Renal cortex interstitium (tissue), 11 donors: ENCODE results near the gene FIZ1. TPM values are rescaled to one million over a fixed set of nuclear protein-coding genes. Genes with fewer than 3 reads are reported as not detected.

Experiments
- DNase-seq, 11 donors: peaks; one replicate each; pipeline ENCODE4 v3.0.0-alpha.2; 2013; ENCODE audit warnings: low read depth in 9 of 11, low spot score in 4 of 11; ENCODE audit errors: extremely low read depth in 1 of 11
- polyA plus RNA-seq, 3 donors: library from polyadenylated mRNA; unstranded; fragments of 120-200 nt; gene quantifications; one replicate each; pipeline ENCODE4 v1.2.1, GENCODE V29; 2013; ENCODE audit not compliant: insufficient read length in 3 of 3

The FIZ1 gene
- polyA plus RNA-seq, 3 donors: 20.1 to 24.5 (median 23.9) TPM

- DNase-seq: no peak
These were observed 4.4 kb upstream of the FIZ1 start for GRCh38 chr19:55603581-55604292.

- no peak for DNase-seq
These were observed 3.8 kb upstream of the FIZ1 start for GRCh38 chr19:55603115-55603514.

- no peak for DNase-seq
These were observed 3.0 kb upstream of the FIZ1 start for GRCh38 chr19:55602104-55603001.

GRCh38 chr19:55601084-55601483, 1.8 kb upstream of the FIZ1 start:
- no peak for DNase-seq

- DNase-seq: no peak
These were observed 1.3 kb upstream of the FIZ1 start for GRCh38 chr19:55600662-55601028.

- DNase-seq: peak in 9 of 11 donors; percentile 81 to 98 (median 89)
These were observed 735 bp upstream of the FIZ1 start, which contains the start of gene ZNF524 for GRCh38 chr19:55599842-55600661. ZNF524 (plus strand) TSS chr19:55600288; CDS start chr19:55602113, 1,825 bp downstream.

GRCh38 chr19:55598719-55599467, 424 bp downstream of the FIZ1 start:
- peak; percentile 80 to 89 (median 84) for DNase-seq

GRCh38 chr19:55598034-55598433, 1.3 kb downstream of the FIZ1 start:
- no peak for DNase-seq

GRCh38 chr19:55597501-55597921, 1.8 kb downstream of the FIZ1 start:
- no peak for DNase-seq

- DNase-seq: no peak
These were observed 3.0 kb downstream of the FIZ1 start for GRCh38 chr19:55596304-55596703.

- DNase-seq: no peak
These were observed 4.2 kb downstream of the FIZ1 start for GRCh38 chr19:55594996-55595545.

- DNase-seq: no peak
These were observed 6.1 kb downstream of the FIZ1 start for GRCh38 chr19:55593096-55593772.

- DNase-seq: no peak
These were observed 6.8 kb downstream of the FIZ1 start for GRCh38 chr19:55592391-55593090.

- no peak for DNase-seq
These were observed 7.8 kb downstream of the FIZ1 start for GRCh38 chr19:55591555-55591954.

GRCh38 chr19:55590617-55591016, 8.7 kb downstream of the FIZ1 start:
- DNase-seq: no peak

- no peak for DNase-seq
These were observed 9.2 kb downstream of the FIZ1 start for GRCh38 chr19:55590109-55590508.

- no peak for DNase-seq
These were observed 10.6 kb downstream of the FIZ1 start for GRCh38 chr19:55588738-55589137.
